ENCODE results near the gene IL21R.

IL21R gene

DNA sequence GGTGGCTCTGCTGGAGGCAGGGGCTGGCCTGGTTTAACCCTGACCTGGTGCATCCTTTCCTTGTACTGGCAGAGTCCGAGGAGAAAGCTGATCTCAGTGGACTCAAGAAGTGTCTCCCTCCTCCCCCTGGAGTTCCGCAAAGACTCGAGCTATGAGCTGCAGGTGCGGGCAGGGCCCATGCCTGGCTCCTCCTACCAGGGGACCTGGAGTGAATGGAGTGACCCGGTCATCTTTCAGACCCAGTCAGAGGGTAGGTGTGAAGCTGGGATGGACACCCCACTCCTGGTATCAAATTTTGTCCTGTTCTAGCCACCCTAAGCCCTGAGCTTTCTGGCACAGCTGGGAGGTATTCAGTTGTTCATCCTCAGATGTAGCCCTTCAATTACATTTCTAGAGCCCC lies 42.5 kb downstream of the IL21R start:
- no peak overlapping the region for H3K27ac ChIP-seq
- no peak for TF ChIP-seq ZFX (IDR thresholded peaks at IDR 0.05)
- TF ChIP-seq CTCF (conservative IDR thresholded peaks at IDR 0.05), result no peak

GRCh38 chr16:27445502-27446175 lies 43.7 kb downstream of the IL21R start:
- TF ChIP-seq CTCF (conservative IDR thresholded peaks at IDR 0.05), result no peak
- no peak for TF ChIP-seq ZFX (IDR thresholded peaks at IDR 0.05)
- H3K27ac ChIP-seq, result no peak overlapping the region

GRCh38 chr16:27446721-27447120 lies 44.7 kb downstream of the IL21R start:
- no peak for TF ChIP-seq ZFX (IDR thresholded peaks at IDR 0.05)
- no peak for TF ChIP-seq CTCF (conservative IDR thresholded peaks at IDR 0.05)
- H3K27ac ChIP-seq, result no peak overlapping the region

- TF ChIP-seq ZFX (IDR thresholded peaks at IDR 0.05) (no peak), CTCF (conservative IDR thresholded peaks at IDR 0.05) (no peak)
- no peak overlapping the region for H3K27ac ChIP-seq
Measured at GRCh38 chr16:27447301-27447700, 45.3 kb downstream of the IL21R start.

DNA sequence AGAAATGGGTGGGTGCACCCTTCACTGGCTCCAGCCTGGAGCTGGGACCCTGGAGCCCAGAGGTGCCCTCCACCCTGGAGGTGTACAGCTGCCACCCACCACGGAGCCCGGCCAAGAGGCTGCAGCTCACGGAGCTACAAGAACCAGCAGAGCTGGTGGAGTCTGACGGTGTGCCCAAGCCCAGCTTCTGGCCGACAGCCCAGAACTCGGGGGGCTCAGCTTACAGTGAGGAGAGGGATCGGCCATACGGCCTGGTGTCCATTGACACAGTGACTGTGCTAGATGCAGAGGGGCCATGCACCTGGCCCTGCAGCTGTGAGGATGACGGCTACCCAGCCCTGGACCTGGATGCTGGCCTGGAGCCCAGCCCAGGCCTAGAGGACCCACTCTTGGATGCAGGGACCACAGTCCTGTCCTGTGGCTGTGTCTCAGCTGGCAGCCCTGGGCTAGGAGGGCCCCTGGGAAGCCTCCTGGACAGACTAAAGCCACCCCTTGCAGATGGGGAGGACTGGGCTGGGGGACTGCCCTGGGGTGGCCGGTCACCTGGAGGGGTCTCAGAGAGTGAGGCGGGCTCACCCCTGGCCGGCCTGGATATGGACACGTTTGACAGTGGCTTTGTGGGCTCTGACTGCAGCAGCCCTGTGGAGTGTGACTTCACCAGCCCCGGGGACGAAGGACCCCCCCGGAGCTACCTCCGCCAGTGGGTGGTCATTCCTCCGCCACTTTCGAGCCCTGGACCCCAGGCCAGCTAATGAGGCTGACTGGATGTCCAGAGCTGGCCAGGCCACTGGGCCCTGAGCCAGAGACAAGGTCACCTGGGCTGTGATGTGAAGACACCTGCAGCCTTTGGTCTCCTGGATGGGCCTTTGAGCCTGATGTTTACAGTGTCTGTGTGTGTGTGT lies 46.8 kb downstream of the IL21R start:
- no peak for TF ChIP-seq ZFX (IDR thresholded peaks at IDR 0.05)
- TF ChIP-seq CTCF (conservative IDR thresholded peaks at IDR 0.05), result no peak
- H3K27ac ChIP-seq, result no peak overlapping the region

- no peak overlapping the region for H3K27ac ChIP-seq
- no peak for TF ChIP-seq CTCF (conservative IDR thresholded peaks at IDR 0.05)
- TF ChIP-seq ZFX (IDR thresholded peaks at IDR 0.05), result no peak
Measured at GRCh38 chr16:27449434-27450195, 47.6 kb downstream of the IL21R start.

- TF ChIP-seq CTCF (conservative IDR thresholded peaks at IDR 0.05) (no peak), ZFX (IDR thresholded peaks at IDR 0.05) (no peak)
- no peak overlapping the region for H3K27ac ChIP-seq
Measured at GRCh38 chr16:27450196-27450549, 48.2 kb downstream of the IL21R start.
